GM23338 (cell line): ENCODE data around the gene RAD23A. TPM values are rescaled to one million over a fixed set of nuclear protein-coding genes. Genes with fewer than 3 reads are reported as not detected.

ENCODE experiments used
- ATAC-seq: fragments of 200-7000 bp; cut with Tn5 transposase; 3 replicates; pipeline ENCODE4 v1.9.1; 2020
- DNase-seq: peaks from one replicate; pipeline ENCODE4 v3.0.0-alpha.2; 2015; ENCODE audit warnings: low spot score
- H2AFZ ChIP-seq: fragments of 200-600 bp; sonication (generic); 2 replicates; pipeline ENCODE4 v1.8.0; 2016; ENCODE audit warnings: antibody characterized with exemption, mild to moderate bottlenecking, moderate library complexity
- H3F3A ChIP-seq: fragments of 200-600 bp; sonication (generic); replicated peaks from 2 replicates; pipeline ENCODE4 v1.8.0; 2017; ENCODE audit warnings: antibody characterized with exemption, mixed run types, low read depth
- H3K27ac ChIP-seq: fragments of 200-600 bp; sonication (generic); 2 replicates; pipeline ENCODE4 v1.6.1; 2016; ENCODE audit warnings: low read depth
- H3K27me3 ChIP-seq: fragments of 200-600 bp; sonication (generic); 2 replicates; pipeline ENCODE4 v1.8.0; 2016; ENCODE audit warnings: mild to moderate bottlenecking, mixed run types, moderate library complexity; ENCODE audit not compliant: insufficient read depth
- H3K36me3 ChIP-seq: fragments of 200-600 bp; sonication (generic); 2 replicates; pipeline ENCODE4 v1.8.0; 2016; ENCODE audit warnings: mild to moderate bottlenecking; ENCODE audit not compliant: insufficient read depth
- H3K4me1 ChIP-seq: fragments of 200-600 bp; sonication (generic); 2 replicates; pipeline ENCODE4 v1.8.0; 2016; ENCODE audit warnings: mild to moderate bottlenecking, moderate library complexity; ENCODE audit not compliant: insufficient read depth
- H3K4me2 ChIP-seq: fragments of 200-600 bp; sonication (generic); 2 replicates; pipeline ENCODE4 v1.7.1; 2017; ENCODE audit warnings: mixed run types
- H3K4me3 ChIP-seq: fragments of 200-600 bp; sonication (generic); 2 replicates; pipeline ENCODE4 v1.6.1; 2016; ENCODE audit warnings: mixed run types
- H3K79me2 ChIP-seq: fragments of 200-600 bp; sonication (generic); replicated peaks from 2 replicates; pipeline ENCODE4 v1.8.0; 2017; ENCODE audit warnings: mild to moderate bottlenecking; ENCODE audit not compliant: insufficient read depth
- H3K9me2 ChIP-seq: fragments of 200-600 bp; sonication (generic); 2 replicates; pipeline ENCODE4 v1.8.0; 2017; ENCODE audit not compliant: insufficient read depth
- H4K20me1 ChIP-seq: fragments of 200-600 bp; sonication (generic); replicated peaks from 2 replicates; pipeline ENCODE4 v1.8.0; 2017; ENCODE audit warnings: mild to moderate bottlenecking; ENCODE audit not compliant: insufficient read depth
- H3K27ac Mint-ChIP-seq: 2 replicates; pipeline ENCODE4 v1.8.0; 2020; ENCODE audit warnings: inconsistent platforms, mild to moderate bottlenecking, moderate library complexity, mixed read lengths
- H3K27me3 Mint-ChIP-seq: 3 replicates; pipeline ENCODE4 v1.8.0; 2022; ENCODE audit warnings: low read depth, mild to moderate bottlenecking, moderate library complexity, mixed read lengths, inconsistent platforms; ENCODE audit not compliant: insufficient read depth, poor library complexity
- H3K36me3 Mint-ChIP-seq: 3 replicates; pipeline ENCODE4 v1.8.0; 2021; ENCODE audit warnings: low read depth, mild to moderate bottlenecking, inconsistent platforms, moderate library complexity, mixed read lengths
- H3K4me1 Mint-ChIP-seq: 3 replicates; pipeline ENCODE4 v1.8.0; 2020; ENCODE audit warnings: mild to moderate bottlenecking, inconsistent platforms, mixed read lengths
- H3K4me3 Mint-ChIP-seq: 3 replicates; pipeline ENCODE4 v1.8.0; 2021; ENCODE audit warnings: moderate library complexity, mild to moderate bottlenecking, inconsistent platforms, mixed read lengths
- H3K9me3 Mint-ChIP-seq: 3 replicates; pipeline ENCODE4 v1.8.0; 2020; ENCODE audit warnings: moderate library complexity, mild to moderate bottlenecking, inconsistent platforms, mixed read lengths
- CREB1 ChIP-seq: fragments of 250-450 bp; sonication (Bioruptor Pico); IDR thresholded peaks from 2 replicates; pipeline ENCODE4 v1.5.0; 2020; ENCODE audit warnings: low read depth, mild to moderate bottlenecking, moderate library complexity
- ETS1 ChIP-seq: IDR thresholded peaks from 2 replicates; pipeline ENCODE4 v1.6.1; 2016; ENCODE audit warnings: antibody characterized with exemption
- JUNB ChIP-seq: IDR thresholded peaks from one replicate; pipeline ENCODE4 v1.6.1; 2016; ENCODE audit warnings: antibody characterized with exemption; ENCODE audit not compliant: unreplicated experiment
- NANOG ChIP-seq: IDR thresholded peaks from 2 replicates; pipeline ENCODE4 v1.6.1; 2016; ENCODE audit warnings: antibody characterized with exemption, borderline replicate concordance
- REST ChIP-seq: IDR thresholded peaks from one replicate; pipeline ENCODE4 v1.6.1; 2018; ENCODE audit warnings: antibody characterized with exemption; ENCODE audit not compliant: unreplicated experiment
- STAT1 ChIP-seq: IDR thresholded peaks from one replicate; pipeline ENCODE4 v1.6.1; 2016; ENCODE audit warnings: antibody characterized with exemption; ENCODE audit not compliant: unreplicated experiment
- ZNF114 ChIP-seq: fragments of 250-450 bp; sonication (Bioruptor Pico); IDR thresholded peaks from 2 replicates; pipeline ENCODE4 v1.5.0; 2020; ENCODE audit warnings: mild to moderate bottlenecking, moderate library complexity
- ZNF331 ChIP-seq: fragments of 250-450 bp; sonication (Bioruptor Pico); IDR thresholded peaks from 2 replicates; pipeline ENCODE4 v1.5.0; 2020; ENCODE audit warnings: low read depth, mild to moderate bottlenecking, moderate library complexity
- polyA plus RNA-seq: library from polyadenylated mRNA; unstranded; fragments of >200 nt; fragmentation: Nextera tagmentation; extraction: Ambion mirVana; gene quantifications from 2 replicates; pipeline ENCODE4 v1.2.1, GENCODE V29; 2016
- total RNA-seq: library from RNA; depleted of rRNA; stranded (reverse); fragments of >200 nt; shearing (Covaris generic); gene quantifications from 2 replicates; pipeline ENCODE4 v1.2.3, GENCODE V29; 2014
- TF ChIP-seq, protein P1 (sequence below), 2 experiments: fragments of 200-600 bp in 1 of 2; sonication (generic) in 1 of 2; conservative IDR thresholded peaks; 2 replicates each; pipeline versions ENCODE4 v1.5.1 to v1.6.1; 2016 to 2017; ENCODE audit warnings: antibody characterized with exemption in 2 of 2, low read depth in 2 of 2, mild to moderate bottlenecking in 2 of 2, moderate library complexity in 1 of 2

The RAD23A gene
- total and polyA plus RNA-seq, 2 experiments from 2014 or later: 69.7 to 127 TPM

GRCh38 chr19:12983542-12984142 is 38.0 kb downstream of the RAD23A start:
- Mint-ChIP-seq H3K4me3 (no peak overlapping the region), H3K27ac (no peak overlapping the region), H3K36me3 (no peaks in the 10 kb centered on the region), H3K9me3 (no peaks in the 10 kb centered on the region), H3K27me3 (peaks cover 21% of the 10 kb centered on the region), H3K4me1 (peaks cover 9% of the 10 kb centered on the region)
- no peaks in the 10 kb centered on the region for H3K36me3 ChIP-seq
- ATAC-seq (peak; percentile 67), DNase-seq (peak; percentile 80)
- TF ChIP-seq NANOG: no peak
- no peak for TF ChIP-seq STAT1
- TF ChIP-seq ZNF331 (CRISPR knock-in tag): no peak
- TF ChIP-seq JUNB: no peak
- TF ChIP-seq CREB1 (CRISPR knock-in tag): peak; percentile 80
- TF ChIP-seq REST: no peak
- TF ChIP-seq, protein P1, sequence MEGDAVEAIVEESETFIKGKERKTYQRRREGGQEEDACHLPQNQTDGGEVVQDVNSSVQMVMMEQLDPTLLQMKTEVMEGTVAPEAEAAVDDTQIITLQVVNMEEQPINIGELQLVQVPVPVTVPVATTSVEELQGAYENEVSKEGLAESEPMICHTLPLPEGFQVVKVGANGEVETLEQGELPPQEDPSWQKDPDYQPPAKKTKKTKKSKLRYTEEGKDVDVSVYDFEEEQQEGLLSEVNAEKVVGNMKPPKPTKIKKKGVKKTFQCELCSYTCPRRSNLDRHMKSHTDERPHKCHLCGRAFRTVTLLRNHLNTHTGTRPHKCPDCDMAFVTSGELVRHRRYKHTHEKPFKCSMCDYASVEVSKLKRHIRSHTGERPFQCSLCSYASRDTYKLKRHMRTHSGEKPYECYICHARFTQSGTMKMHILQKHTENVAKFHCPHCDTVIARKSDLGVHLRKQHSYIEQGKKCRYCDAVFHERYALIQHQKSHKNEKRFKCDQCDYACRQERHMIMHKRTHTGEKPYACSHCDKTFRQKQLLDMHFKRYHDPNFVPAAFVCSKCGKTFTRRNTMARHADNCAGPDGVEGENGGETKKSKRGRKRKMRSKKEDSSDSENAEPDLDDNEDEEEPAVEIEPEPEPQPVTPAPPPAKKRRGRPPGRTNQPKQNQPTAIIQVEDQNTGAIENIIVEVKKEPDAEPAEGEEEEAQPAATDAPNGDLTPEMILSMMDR (conservative IDR thresholded peaks at IDR 0.05; ENCODE audit: low read depth in 2 of 2): peak; percentile 71 to 92
- TF ChIP-seq ZNF114 (CRISPR knock-in tag): peak; percentile 56; the same call in 1 of the 2 replicates
- H3K4me1 ChIP-seq: no peaks in the 10 kb centered on the region; the same call in 1 of the 2 replicates
- H3K9me2 ChIP-seq: no peaks in the 10 kb centered on the region
- H3K27ac ChIP-seq: no peak overlapping the region
- H2AFZ ChIP-seq: peak overlapping the region; percentile 91
- H3K4me2 ChIP-seq: peak overlapping the region; percentile 71
- H4K20me1 ChIP-seq: no peaks in the 10 kb centered on the region
- H3K79me2 ChIP-seq: no peaks in the 10 kb centered on the region
- H3F3A ChIP-seq: peaks cover 13% of the 10 kb centered on the region; the same call in 1 of the 2 replicates
- H3K27me3 ChIP-seq: peaks cover 39% of the 10 kb centered on the region
- H3K4me3 ChIP-seq: peak overlapping the region; percentile 56

- H3K27me3 Mint-ChIP-seq: peaks cover 21% of the 10 kb centered on the region
- Histone ChIP-seq H3K36me3 (no peaks in the 10 kb centered on the region), H3K79me2 (no peaks in the 10 kb centered on the region), H3K4me3 (no peak overlapping the region), H4K20me1 (no peaks in the 10 kb centered on the region), H3K9me2 (no peaks in the 10 kb centered on the region), H3K4me1 (no peaks in the 10 kb centered on the region; the same call in 1 of the 2 replicates), H3F3A (peaks cover 13% of the 10 kb centered on the region; the same call in 1 of the 2 replicates), H3K27ac (no peak overlapping the region), H3K27me3 (peaks cover 39% of the 10 kb centered on the region), H2AFZ (no peak overlapping the region), H3K4me2 (no peak overlapping the region)
- no peak overlapping the region for H3K27ac Mint-ChIP-seq
- ATAC-seq: no peak
- H3K4me1 Mint-ChIP-seq: peaks cover 9% of the 10 kb centered on the region
- DNase-seq: no peak
- TF ChIP-seq ETS1: no peak
- H3K4me3 Mint-ChIP-seq: no peak overlapping the region
- no peaks in the 10 kb centered on the region for H3K36me3 Mint-ChIP-seq
- H3K9me3 Mint-ChIP-seq: no peaks in the 10 kb centered on the region
Observed at GRCh38 chr19:12984143-12984627, 38.5 kb downstream of the RAD23A start.
